Fibroblast of villous mesenchyme (primary cell): ENCODE data around the gene COL20A1. TPM values are rescaled to one million over a fixed set of nuclear protein-coding genes. Genes with fewer than 3 reads are reported as not detected.

ENCODE experiments used
- DNase-seq: peaks from one replicate; pipeline ENCODE4 v3.0.0-alpha.2; 2010; ENCODE audit warnings: low read depth
- H3K4me3 ChIP-seq: 2 replicates; pipeline ENCODE4 v1.5.1; 2011; ENCODE audit warnings: low read depth, mild to moderate bottlenecking, low read length
- total RNA-seq: library from RNA; depleted of rRNA; stranded (reverse); fragments of >200 nt; gene quantifications from 2 replicates; pipeline ENCODE4 v1.2.3, GENCODE V29; 2012
- TF ChIP-seq, protein P1 (sequence below): IDR thresholded peaks from 2 replicates; pipeline ENCODE4 v1.5.1; 2012; ENCODE audit warnings: low read depth, mild to moderate bottlenecking, low read length; ENCODE audit not compliant: insufficient read depth

The COL20A1 gene
- total RNA-seq, 1 donor, result under 0.01 TPM

DNA sequence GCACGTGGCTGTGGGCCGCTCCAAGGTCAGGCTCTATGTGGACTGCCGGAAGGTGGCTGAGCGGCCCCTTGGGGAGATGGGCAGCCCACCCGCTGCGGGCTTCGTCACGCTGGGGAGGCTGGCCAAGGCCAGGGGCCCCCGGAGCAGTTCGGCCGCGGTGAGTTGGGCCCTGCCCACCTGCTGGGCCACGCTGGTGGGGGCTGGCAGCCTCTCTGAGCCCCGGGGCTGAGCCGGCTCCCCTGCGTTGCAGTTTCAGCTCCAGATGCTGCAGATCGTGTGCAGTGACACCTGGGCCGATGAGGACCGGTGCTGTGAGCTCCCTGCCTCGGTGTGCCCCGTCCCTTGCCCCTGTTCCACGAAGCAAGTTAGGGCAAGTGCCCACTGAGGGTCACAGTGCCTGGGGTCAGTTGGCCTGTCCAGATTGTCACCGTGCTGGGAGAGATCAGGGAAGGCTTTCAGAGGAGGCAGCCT is 27.1 kb downstream of the COL20A1 start:
- TF ChIP-seq, protein P1, sequence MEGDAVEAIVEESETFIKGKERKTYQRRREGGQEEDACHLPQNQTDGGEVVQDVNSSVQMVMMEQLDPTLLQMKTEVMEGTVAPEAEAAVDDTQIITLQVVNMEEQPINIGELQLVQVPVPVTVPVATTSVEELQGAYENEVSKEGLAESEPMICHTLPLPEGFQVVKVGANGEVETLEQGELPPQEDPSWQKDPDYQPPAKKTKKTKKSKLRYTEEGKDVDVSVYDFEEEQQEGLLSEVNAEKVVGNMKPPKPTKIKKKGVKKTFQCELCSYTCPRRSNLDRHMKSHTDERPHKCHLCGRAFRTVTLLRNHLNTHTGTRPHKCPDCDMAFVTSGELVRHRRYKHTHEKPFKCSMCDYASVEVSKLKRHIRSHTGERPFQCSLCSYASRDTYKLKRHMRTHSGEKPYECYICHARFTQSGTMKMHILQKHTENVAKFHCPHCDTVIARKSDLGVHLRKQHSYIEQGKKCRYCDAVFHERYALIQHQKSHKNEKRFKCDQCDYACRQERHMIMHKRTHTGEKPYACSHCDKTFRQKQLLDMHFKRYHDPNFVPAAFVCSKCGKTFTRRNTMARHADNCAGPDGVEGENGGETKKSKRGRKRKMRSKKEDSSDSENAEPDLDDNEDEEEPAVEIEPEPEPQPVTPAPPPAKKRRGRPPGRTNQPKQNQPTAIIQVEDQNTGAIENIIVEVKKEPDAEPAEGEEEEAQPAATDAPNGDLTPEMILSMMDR, result no peak
- H3K4me3 ChIP-seq, result no peak overlapping the region
- no peak for DNase-seq

DNA sequence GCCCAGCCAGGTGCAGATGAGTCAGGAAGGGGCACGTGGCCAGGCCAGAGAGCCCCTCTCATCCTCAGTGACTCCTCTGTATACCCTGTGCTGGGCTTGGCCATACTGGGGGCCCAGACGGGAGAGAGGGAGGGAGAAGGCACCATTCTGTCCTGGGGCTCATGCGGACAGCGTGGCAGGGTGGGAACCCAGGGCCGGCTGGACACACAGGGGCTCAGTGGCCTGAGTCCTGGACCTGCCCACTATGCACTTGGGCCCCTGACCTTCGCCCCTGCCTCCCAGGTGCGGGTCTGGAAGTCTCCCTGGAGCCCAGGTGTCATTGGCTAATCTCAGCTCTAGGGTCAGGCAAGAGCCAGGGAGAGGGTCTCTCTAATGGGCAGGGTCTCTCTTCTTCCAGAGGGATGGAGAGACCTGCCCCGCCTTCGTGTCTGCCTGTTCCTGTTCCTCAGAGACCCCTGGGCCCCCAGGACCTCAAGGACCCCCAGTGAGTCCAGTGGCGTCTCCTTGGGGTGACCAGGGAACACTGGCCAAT is 27.7 kb downstream of the COL20A1 start:
- DNase-seq, result no peak
- TF ChIP-seq, protein P1, result no peak
- no peak overlapping the region for H3K4me3 ChIP-seq

DNA sequence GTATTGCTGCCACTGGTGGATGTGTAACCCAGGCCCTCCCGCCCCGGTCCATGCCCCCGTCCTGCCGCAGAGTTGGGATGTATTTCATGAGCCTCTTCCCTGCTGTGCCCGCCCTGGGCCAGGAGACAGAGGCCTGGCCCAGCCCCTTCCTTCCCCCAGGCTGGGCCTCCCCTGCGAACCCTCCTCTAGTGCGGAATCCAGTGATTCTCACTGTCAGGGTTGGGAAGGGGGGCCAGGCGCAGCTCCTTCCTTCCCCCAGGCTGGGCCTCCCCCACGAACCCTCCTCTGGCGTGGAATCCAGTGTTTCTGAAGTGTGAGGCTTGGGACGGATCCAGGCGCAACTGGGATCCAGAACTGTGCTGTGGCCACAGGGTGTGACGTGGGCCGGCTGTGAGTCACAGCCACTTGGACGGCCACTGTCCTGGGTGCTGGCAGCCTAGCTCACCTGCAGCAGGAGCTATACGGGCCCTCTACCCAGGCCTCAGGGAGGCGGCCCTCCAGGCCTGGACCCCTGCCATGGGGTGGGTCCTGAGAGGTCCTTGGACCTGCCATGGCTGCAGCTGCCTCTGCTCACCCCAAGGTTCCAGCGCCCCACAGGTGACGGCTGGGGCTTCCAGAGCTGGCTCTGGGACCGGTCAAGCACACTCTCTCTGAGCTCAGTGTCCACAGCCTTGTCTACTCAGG is 28.3 kb downstream of the COL20A1 start:
- DNase-seq, result no peak
- TF ChIP-seq, protein P1, result no peak
- H3K4me3 ChIP-seq, result no peak overlapping the region

DNA sequence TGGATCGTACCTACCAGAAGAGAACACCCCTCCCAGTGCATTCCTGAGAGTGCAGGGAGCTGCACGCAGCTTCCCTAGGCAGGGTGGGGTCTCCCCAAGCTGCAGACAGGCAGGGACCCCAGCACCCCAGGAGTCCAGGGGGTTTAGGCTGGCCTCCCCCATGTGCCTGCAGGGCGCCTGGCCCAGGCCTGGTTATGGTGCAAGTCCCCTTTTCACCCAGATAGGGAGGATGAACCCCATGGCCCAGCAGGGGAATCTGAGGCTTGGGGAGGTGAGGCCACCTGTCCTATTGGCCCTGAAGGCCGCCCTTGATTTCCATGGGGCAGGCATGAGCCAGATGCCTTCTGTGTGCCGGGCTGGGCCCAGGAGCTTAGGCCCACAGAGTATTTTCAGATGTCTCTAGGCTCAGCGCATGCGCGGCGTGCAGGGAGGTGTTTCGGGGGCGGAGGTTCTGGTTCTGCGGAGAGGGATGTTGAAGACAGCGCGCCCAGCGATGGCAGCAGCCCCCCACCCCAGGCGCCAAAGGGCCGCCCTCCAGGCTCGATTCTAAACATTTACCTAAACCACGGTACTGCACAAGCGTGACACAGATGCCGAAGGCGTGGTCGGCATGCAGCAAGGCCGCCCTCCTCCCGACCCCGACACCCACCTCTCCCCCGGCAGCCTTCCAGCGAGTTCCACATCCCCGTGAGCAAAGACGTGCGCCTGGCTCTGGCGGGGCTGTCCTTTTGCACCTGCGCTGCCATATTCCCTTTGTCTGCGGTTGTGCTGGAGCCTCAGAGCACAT is 29.4 kb downstream of the COL20A1 start:
- DNase-seq, result no peak
- TF ChIP-seq, protein P1, result no peak
- no peak overlapping the region for H3K4me3 ChIP-seq

DNA sequence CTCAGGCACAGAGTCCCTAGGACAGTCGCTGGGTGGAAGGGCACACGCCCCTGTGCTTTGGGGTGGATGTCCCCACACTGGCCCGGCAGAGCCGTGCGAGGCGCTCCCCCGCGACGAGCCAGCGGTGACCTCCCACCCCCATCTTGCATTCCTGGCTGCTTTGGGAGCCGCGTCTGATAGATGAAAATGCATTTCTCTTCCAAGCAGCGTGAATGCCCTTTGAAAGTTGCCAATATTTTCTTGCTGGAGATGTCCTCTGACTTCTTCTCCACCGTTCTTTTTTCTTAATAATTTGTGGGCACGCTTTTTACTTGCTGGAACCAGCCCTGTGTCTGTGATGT is 29.9 kb downstream of the COL20A1 start:
- TF ChIP-seq, protein P1, result no peak
- DNase-seq, result no peak
- H3K4me3 ChIP-seq, result no peak overlapping the region

DNA sequence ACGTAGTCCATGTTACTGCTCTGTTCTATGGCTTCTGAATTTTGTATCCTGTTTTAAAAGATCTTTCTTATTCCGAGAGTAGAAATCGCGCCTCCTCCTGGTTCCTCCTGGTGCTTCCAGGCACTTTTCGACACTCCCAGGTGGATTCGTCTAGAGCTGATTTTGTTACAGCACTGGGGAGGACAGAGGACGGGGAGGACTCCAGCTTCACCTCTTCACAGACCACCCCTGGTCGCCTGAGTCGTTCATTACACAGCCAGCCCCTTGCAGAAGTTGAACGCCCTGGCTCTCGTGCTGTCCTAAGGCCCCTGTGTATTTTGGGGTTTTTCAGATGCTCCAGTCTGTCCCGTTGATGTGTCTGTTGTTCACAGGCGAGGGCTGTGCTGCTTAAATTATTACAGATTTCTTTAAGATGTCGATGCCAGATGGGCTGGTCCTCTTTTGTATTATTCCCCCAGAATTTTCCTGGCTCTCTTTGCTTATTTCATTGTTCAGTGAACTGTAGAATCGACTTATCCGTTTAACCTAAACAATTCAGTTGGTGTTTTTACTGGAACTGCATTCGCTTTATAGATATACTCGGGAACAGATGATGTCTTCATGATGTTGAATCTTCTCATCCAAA is 30.5 kb downstream of the COL20A1 start:
- DNase-seq, result no peak
- H3K4me3 ChIP-seq, result no peak overlapping the region
- TF ChIP-seq, protein P1, result no peak
